Omental fat pad (tissue), 4 donors: ENCODE data around the gene TNPO3. TPM values are rescaled to one million over a fixed set of nuclear protein-coding genes. Genes with fewer than 3 reads are reported as not detected.
"Not testable (repeated sequence)": the region's sequence is repeated elsewhere in the genome, so short reads cannot be mapped to it uniquely, and the experiment has no call there.

Experiments used
- ATAC-seq: fragments of 150-250 bp; one replicate; pipeline ENCODE4 v1.9.1; 2016; ENCODE audit warnings: mild to moderate bottlenecking, moderate library complexity; ENCODE audit not compliant: low FRiP score
- DNase-seq: peaks from one replicate; pipeline ENCODE4 v3.0.0-alpha.2; 2019; ENCODE audit warnings: low spot score
- total RNA-seq, 4 donors: library from RNA; depleted of rRNA; stranded (reverse); fragments of >200 nt; gene quantifications; one replicate each; pipeline ENCODE4 v1.1.0, GENCODE V29; 2016
- TF ChIP-seq, protein P1 (sequence below), 3 donors: fragments of 450-650 bp; IDR thresholded peaks; one replicate each; pipeline ENCODE4 v1.5.1; 2016 to 2017; ENCODE audit warnings: antibody characterized with exemption in 3 of 3, mild to moderate bottlenecking in 3 of 3, moderate library complexity in 2 of 3

The TNPO3 gene
- total RNA-seq, 4 donors from 2014 or later: 34.1 to 45.9 (median 41.1) TPM

DNA sequence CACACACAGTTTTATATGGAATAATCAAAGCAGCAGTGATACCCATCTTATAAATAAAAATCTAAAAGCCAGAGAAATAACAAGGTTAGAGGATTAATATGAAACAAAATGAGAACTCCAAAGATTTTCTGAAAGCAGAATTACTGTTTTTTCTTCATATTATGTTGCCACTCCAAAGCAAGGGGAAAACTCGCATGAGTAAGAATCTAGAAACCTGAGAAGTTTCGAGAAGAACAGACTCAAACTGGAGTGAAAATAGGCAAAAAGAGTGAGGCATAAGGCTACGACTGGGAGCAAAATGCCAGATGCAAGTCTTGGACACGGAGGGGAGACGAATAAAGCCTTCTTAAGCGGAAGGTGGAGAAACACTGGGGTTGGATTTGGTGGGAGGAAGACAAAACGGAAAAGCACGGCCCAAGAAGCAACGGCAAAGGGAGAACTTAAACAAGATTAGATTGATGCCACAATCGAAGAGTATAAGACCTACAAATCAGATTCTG, 923 bp downstream of the TNPO3 start:
- TF ChIP-seq, protein P1, sequence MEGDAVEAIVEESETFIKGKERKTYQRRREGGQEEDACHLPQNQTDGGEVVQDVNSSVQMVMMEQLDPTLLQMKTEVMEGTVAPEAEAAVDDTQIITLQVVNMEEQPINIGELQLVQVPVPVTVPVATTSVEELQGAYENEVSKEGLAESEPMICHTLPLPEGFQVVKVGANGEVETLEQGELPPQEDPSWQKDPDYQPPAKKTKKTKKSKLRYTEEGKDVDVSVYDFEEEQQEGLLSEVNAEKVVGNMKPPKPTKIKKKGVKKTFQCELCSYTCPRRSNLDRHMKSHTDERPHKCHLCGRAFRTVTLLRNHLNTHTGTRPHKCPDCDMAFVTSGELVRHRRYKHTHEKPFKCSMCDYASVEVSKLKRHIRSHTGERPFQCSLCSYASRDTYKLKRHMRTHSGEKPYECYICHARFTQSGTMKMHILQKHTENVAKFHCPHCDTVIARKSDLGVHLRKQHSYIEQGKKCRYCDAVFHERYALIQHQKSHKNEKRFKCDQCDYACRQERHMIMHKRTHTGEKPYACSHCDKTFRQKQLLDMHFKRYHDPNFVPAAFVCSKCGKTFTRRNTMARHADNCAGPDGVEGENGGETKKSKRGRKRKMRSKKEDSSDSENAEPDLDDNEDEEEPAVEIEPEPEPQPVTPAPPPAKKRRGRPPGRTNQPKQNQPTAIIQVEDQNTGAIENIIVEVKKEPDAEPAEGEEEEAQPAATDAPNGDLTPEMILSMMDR (IDR thresholded peaks at IDR 0.05): no peak
- no peak for ATAC-seq
- DNase-seq: no peak

DNA sequence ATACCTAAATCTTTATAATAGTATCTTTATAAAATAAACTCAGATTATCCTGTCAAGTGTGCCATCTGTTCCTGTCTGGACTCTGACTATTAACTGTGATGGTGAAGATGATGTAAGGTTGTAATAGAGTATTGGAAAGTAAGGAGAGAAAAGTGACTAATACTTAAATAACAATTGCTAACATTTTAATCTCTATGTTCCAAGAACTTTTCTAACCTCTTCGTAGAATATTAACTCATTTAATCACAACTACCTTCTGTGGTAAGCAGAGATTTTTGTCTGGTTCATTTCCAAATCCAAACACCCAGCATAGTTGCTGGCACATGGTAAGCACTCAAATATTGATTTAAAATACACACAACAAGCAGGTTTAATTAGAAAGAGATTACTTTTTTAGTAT, 2.5 kb downstream of the TNPO3 start:
- DNase-seq: no peak
- TF ChIP-seq, protein P1 (IDR thresholded peaks at IDR 0.05): no peak
- ATAC-seq: no peak

DNA sequence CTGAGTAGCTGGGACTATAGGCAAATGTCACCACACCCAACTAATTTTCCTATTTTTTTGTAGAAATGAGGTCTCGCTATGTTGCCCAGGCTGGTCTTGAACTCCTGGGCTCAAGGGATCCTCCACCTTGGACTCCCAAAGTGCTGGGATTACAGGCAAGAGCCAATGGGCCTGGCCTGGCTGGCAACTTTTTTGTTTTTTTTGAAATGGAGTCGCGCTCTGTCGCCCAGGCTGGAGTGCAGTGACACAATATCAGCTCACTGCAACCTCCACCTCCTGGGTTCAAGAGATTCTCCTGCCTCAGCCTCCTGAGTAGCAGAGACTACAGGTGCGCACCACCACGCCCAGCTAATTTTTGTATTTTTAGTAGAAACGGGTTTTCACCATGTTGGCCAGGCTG, 3.5 kb downstream of the TNPO3 start:
- ATAC-seq, DNase-seq: not testable (repeated sequence)

DNA sequence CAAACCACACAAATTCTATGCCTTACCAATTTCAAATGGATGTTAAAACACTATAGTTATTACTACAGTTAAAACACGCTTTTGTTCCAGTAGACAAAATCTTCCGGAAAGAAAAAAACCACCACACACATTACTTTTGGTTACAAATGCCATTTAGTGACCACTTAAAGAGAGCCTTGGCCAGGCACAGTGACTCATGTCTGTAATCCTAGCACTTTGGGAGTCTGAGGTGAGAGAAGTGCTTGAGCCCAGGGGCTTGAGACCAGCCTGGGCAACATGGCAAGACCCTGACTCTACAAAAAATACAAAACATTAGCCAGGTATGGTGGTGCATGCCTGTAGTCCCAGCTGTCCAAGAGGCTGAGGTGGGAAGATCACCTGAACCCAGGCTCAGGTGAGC, 7.2 kb downstream of the TNPO3 start:
- no peak for ATAC-seq
- no peak for DNase-seq
- TF ChIP-seq, protein P1 (IDR thresholded peaks at IDR 0.05): no peak

DNA sequence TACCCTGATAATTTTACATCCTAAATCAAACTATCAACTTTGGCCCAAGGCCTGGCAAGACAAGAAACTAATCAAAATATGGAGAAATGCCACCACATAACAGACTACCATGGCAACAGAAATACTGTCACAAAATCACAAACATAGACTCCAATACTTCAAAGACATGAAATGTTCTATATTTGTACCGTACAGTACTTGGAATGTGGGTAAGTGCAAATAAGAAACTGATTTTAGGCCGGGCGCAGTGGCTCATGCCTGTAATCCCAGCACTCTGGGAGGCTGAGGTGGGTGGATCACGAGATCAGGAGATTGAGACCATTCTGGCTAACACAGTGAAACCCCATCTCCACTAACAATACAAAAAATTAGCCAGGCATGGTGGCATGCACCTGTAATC, 9.2 kb downstream of the TNPO3 start:
- TF ChIP-seq, protein P1 (IDR thresholded peaks at IDR 0.05): no peak

DNA sequence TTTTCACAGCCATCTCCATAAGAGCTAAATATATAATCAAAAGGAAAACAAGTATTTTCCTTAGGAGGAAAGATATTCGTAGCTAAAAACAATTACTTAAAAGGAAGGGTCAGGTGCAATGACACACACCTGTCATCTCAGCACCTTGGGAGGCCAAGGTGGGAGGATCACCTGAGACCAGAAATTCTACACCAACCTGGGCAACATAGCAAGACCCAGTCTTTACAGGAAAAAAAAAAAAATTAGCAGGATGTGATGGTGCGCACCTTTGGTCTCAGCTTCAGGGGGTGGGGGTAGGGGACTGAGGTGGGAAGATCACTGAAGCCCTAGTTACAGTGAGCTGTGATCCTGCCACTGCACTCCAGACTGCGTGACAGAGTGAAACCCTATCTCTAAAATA, 11.9 kb downstream of the TNPO3 start:
- TF ChIP-seq, protein P1 (IDR thresholded peaks at IDR 0.05): no peak
- ATAC-seq: no peak
- DNase-seq: no peak

More for the DNA sequence above, 9.2 kb downstream of the TNPO3 start:
- ATAC-seq (no peak), DNase-seq (no peak)

DNA sequence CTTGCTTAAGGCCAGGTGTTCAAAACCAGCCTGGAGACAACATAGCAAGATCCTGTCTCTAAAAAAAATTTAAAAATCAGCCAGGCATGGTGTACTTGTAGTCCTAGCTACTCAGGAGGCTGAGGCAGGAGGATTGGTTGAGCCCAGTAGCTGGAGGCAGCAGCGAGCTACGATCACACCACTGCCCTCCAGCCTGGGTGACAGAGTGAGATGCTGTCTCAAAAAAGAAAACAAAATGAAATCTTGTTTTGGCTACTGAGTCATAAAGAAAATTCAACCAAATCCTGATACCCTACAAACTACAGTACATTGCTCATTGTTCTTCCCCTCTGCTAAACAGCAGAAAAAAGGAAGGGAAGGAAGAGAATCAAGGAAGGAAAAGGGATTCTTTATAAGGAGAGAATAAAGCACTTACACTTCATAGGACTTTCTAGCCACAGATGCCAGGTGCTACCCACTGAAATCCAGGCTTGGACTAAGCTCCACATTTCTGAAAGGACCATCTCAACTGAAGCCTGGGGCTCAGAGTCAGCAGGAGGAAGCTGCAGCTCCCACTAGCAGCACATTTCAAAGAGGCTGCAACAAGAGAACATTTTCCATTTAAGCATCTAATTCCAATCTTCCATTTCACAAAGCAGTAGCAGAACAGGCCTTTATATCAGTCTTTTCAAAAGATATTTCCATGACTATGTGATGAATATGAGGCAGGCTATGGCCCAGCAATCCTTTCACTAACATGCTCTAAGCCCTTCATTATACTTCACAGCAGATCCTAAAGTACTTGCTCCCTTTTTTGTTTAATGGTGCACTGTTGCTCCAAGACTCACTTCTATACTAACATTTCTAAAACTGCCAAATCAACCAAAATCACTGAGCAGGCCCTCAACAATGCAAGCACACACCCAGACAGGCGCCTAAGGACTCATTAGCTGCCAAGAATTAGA, 13.5 kb downstream of the TNPO3 start:
- TF ChIP-seq, protein P1 (IDR thresholded peaks at IDR 0.05): no peak
- ATAC-seq: no peak
- no peak for DNase-seq

DNA sequence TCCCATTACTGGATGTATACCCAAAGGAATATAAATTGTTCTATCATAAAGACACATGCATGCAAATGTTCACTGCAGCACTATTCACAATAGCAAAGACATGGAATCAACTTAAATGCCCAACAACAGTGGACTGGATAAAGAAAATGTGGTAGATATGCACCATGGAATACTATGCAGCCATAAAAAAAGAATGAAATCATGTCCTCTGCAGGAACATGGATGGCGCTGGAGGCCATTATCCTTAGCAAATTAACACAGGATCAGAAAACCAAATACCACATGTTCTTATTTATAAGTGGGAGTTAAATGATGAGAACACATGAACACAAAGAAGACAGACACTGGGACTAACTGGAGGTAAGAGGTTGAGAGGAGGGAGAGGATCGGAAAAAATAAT, 16.4 kb downstream of the TNPO3 start:
- ATAC-seq, DNase-seq: not testable (repeated sequence)
